Activated T-cell treated with anti-CD3 and anti-CD28 coated beads for 24 hours (primary cell): ENCODE measurements around the gene NBAS.

Experiments
- DNase-seq: peaks from one replicate; pipeline ENCODE4 v3.0.0-alpha.2; 2020; ENCODE audit warnings: low read depth

The NBAS gene

GRCh38 chr2:15591373-15591691 is 30.2 kb upstream of the NBAS start:
- DNase-seq: no peak

- peak; percentile 11 for DNase-seq
These were observed 27.3 kb upstream of the NBAS start for GRCh38 chr2:15588329-15588919.

- DNase-seq: no peak
These were observed 23.8 kb upstream of the NBAS start for GRCh38 chr2:15584767-15585469.

- no peak for DNase-seq
These were observed 23.2 kb upstream of the NBAS start for GRCh38 chr2:15584316-15584715.

- no peak for DNase-seq
These were observed 22.7 kb upstream of the NBAS start for GRCh38 chr2:15583826-15584225.

GRCh38 chr2:15582710-15583357 is 21.7 kb upstream of the NBAS start:
- no peak for DNase-seq

GRCh38 chr2:15580451-15580850 is 19.3 kb upstream of the NBAS start:
- no peak for DNase-seq

- no peak for DNase-seq
These were observed 18.5 kb upstream of the NBAS start for GRCh38 chr2:15579641-15580040.

- peak; percentile 86 for DNase-seq
These were observed 16.1 kb upstream of the NBAS start for GRCh38 chr2:15577071-15577735.

GRCh38 chr2:15571729-15572128 is 10.6 kb upstream of the NBAS start:
- no peak for DNase-seq

GRCh38 chr2:15570104-15570503 is 9.0 kb upstream of the NBAS start:
- no peak for DNase-seq

GRCh38 chr2:15568874-15569273 is 7.7 kb upstream of the NBAS start:
- no peak for DNase-seq

- no peak for DNase-seq
These were observed 5.8 kb upstream of the NBAS start for GRCh38 chr2:15566912-15567311.

- no peak for DNase-seq
These were observed 5.0 kb upstream of the NBAS start for GRCh38 chr2:15565994-15566671.

- no peak for DNase-seq
These were observed 4.3 kb upstream of the NBAS start for GRCh38 chr2:15565392-15565791.

GRCh38 chr2:15563227-15564100 is 2.3 kb upstream of the NBAS start:
- DNase-seq: no peak

GRCh38 chr2:15562354-15563031 is 1.4 kb upstream of the NBAS start:
- no peak for DNase-seq

GRCh38 chr2:15561574-15562344 is 625 bp upstream of the NBAS start:
- peak; percentile 17 for DNase-seq

- no peak for DNase-seq
These were observed 770 bp downstream of the NBAS start for GRCh38 chr2:15560140-15560987.
